Right ventricle myocardium superior (tissue), 1 donor: ENCODE data around the gene TOX2. TPM values are rescaled to one million over a fixed set of nuclear protein-coding genes. Genes with fewer than 3 reads are reported as not detected.
A peak's percentile ranks its signal among the peaks of the same experiment; 100 is the strongest.

ENCODE experiments used
- ATAC-seq: fragments of 200-7000 bp; cut with Tn5 transposase; one replicate; pipeline ENCODE4 v1.9.1; 2020; ENCODE audit warnings: mild to moderate bottlenecking; ENCODE audit not compliant: poor library complexity
- DNase-seq: peaks from one replicate; pipeline ENCODE4 v3.0.0-alpha.2; 2020
- intact Hi-C: fragments of 100-400 bp; cut with DNase I; formaldehyde crosslinking; loops from one replicate; pipeline ENCODE4 v1.11.2; 2022
- total RNA-seq: library from RNA; stranded (reverse); fragmentation: NEBNext Ultra II Directional; extraction: Animal tissue kit (Norgen Biotek cat#: 25700); gene quantifications from one replicate; pipeline ENCODE4 v1.2.1, GENCODE V29; 2021
- donor health status: DM: no; HTN: yes; CAD: no; lungs with severe emphysema.

TOX2 gene
- total RNA-seq, 1 donor from 2014 or later, result 0.46 TPM

GRCh38 chr20:44074252-44075151 is 159.8 kb downstream of the TOX2 start:
- peak; percentile 85 for DNase-seq
- intact Hi-C loops, result loop anchor here (5.0 kb wide), 1 partner anchor 327 kb away; no protein-coding TSS in a partner anchor
- peak; percentile 93 for ATAC-seq

GRCh38 chr20:44075191-44075949 is 160.7 kb downstream of the TOX2 start:
- intact Hi-C loops, result loop anchor here (5.0 kb wide), 1 partner anchor 328 kb away; no protein-coding TSS in a partner anchor
- DNase-seq (no peak), ATAC-seq (no peak)

DNA sequence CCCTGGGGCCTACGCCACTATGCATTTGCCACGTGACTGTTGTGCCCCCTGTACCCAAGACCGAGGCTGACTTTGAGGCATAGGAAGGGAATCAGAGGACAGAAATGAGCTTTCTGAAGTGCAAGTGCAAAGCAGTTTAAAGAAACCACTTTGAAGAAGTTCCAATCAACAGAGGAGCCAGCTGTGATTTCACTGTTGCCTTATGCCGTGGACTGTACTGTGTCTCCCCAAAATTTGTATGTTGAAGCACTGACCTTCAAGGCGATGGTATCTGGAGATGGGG is 161.2 kb downstream of the TOX2 start:
- no peak for DNase-seq
- intact Hi-C loops, result loop anchor here (5.0 kb wide), 1 partner anchor 329 kb away; no protein-coding TSS in a partner anchor
- no peak for ATAC-seq

GRCh38 chr20:44079291-44079690 is 164.6 kb downstream of the TOX2 start:
- no peak for ATAC-seq
- intact Hi-C loops, result loop anchor here (5.0 kb wide), 1 partner anchor 332 kb away; no protein-coding TSS in a partner anchor

GRCh38 chr20:44080064-44080463 is 165.4 kb downstream of the TOX2 start:
- peak; percentile 10 for ATAC-seq
- intact Hi-C loops, result no loop called here

More at GRCh38 chr20:44079291-44079690, 164.6 kb downstream of the TOX2 start:
- DNase-seq, result no peak

GRCh38 chr20:44080646-44081267 is 166.1 kb downstream of the TOX2 start:
- intact Hi-C loops, result no loop called here
- ATAC-seq (peak; percentile 81), DNase-seq (peak; percentile 71)

More at GRCh38 chr20:44080064-44080463, 165.4 kb downstream of the TOX2 start:
- no peak for DNase-seq

- intact Hi-C loops, result no loop called here
- no peak for ATAC-seq
- DNase-seq, result no peak
Observed at GRCh38 chr20:44081476-44081875, 166.8 kb downstream of the TOX2 start.

GRCh38 chr20:44081888-44082287 is 167.2 kb downstream of the TOX2 start:
- ATAC-seq (no peak), DNase-seq (no peak)
- intact Hi-C loops, result no loop called here

DNA sequence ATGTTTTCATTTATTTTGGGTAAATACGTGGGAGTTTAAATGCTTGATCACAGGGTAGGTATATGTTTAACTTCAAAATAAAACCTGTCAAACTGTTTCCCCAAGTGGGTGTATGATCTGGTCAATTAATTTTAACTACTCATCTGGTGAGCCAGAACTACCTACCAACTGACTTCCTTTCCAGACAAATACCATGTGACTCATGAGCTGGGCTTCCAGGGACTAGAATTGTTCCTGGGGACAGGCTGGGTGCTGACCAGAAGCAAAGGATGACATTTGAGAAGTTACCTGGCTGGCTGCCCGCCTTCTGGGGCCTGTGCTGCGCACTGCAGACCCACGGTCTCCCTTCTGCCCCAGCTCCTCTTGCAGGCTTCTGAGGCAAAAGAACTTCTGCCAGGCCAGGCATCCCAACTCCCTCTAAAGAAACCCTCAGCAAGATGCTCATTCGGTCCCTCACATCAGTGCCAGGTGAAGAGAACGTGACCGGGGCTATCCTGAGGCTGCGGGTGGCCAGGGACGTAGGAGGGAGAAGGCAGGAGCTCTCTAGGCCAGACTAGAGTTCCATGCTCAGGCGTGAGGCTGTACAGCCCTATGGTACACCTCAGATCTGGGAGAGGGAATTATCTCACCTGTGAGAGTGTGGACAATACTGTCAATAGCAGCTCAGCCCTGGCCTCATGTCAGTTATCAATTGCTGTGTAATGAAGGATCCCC is 168.7 kb downstream of the TOX2 start:
- DNase-seq, result peak; percentile 76
- ATAC-seq, result peak; percentile 78
- intact Hi-C loops, result no loop called here

- DNase-seq (no peak), ATAC-seq (no peak)
- intact Hi-C loops, result no loop called here
Observed at GRCh38 chr20:44084439-44084838, 169.8 kb downstream of the TOX2 start.

DNA sequence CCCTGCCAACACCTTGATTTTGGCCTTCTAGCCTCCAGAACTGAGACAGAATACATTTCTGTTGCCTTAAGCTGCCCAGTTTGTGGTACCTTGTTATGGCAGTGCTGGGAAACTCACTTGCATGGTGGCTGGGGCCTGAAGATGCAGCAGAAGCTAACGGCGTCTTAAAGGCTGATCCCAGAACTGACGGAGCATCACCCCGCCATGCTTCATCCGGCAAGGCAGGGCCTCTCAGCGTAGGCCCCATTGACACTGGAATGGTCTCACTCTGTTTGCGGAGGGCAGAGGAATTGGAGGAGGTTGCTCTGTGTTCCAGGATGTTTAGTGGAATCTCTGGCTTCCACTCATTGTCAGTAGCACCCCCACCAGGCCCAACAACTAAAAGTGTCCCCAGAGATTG is 170.2 kb downstream of the TOX2 start:
- no peak for DNase-seq
- intact Hi-C loops, result no loop called here

GRCh38 chr20:44085616-44086434 is 171.2 kb downstream of the TOX2 start:
- intact Hi-C loops, result no loop called here
- no peak for ATAC-seq
- no peak for DNase-seq

More for the DNA sequence above, 170.2 kb downstream of the TOX2 start:
- no peak for ATAC-seq

- ATAC-seq (peak; percentile 38), DNase-seq (no peak)
- intact Hi-C loops, result no loop called here
Observed at GRCh38 chr20:44087051-44087856, 172.6 kb downstream of the TOX2 start.

- DNase-seq (no peak), ATAC-seq (no peak)
- intact Hi-C loops, result no loop called here
Observed at GRCh38 chr20:44087857-44088120, 173.1 kb downstream of the TOX2 start.

GRCh38 chr20:44089987-44090674 is 175.5 kb downstream of the TOX2 start:
- ATAC-seq (no peak), DNase-seq (no peak)
- intact Hi-C loops, result loop anchor here (10.0 kb wide), 1 partner anchor 555 kb away; no protein-coding TSS in a partner anchor

- intact Hi-C loops, result loop anchor here (10.0 kb wide), 1 partner anchor 556 kb away; no protein-coding TSS in a partner anchor
- ATAC-seq, result no peak
- no peak for DNase-seq
Observed at GRCh38 chr20:44091026-44091425, 176.4 kb downstream of the TOX2 start.
